Iris pigment epithelial cell (primary cell): Measurements from ENCODE around the gene LYPD6B.

ENCODE experiments used
- DNase-seq: peaks from one replicate; pipeline ENCODE4 v3.0.0-alpha.2; 2011; ENCODE audit warnings: low read depth

Gene LYPD6B

DNA sequence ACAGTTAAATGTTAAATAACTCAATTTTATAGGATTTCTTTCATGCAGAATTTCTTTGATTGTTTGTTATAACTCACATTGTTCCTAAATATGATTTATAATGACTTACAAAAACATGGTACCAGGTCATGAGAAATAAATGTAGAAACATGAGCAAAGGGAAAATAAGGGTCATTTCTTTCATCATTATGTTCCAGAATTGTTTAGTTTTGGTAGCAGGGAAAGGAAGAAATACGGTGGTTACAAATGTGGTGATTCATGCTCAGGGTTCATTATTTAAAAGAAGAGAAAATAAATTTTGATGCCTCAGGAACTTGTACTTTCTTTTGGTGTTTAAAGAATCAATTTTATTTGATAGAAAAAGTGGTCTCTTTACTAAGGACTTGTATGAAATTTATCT, 4.4 kb downstream of the LYPD6B start:
- peak; percentile 26 for DNase-seq

DNA sequence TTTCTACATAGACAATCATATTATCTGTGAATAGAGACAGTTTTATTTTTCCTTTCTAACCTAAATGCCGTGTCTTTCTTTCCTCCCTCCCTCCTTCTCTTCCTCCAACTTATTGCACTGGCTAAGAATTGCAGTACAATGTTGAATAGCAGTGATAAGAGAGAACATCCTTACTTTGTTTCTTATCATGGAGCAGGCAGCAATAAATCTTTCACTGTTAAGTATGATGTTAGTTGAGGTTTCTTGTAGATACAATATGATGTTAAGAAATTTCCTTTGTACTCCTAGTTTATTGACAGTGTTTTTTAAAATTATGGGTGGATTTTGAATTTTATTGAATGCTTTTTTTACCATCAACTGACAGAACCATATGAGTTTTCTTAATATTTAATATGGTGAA, 6.0 kb downstream of the LYPD6B start:
- no peak for DNase-seq

DNA sequence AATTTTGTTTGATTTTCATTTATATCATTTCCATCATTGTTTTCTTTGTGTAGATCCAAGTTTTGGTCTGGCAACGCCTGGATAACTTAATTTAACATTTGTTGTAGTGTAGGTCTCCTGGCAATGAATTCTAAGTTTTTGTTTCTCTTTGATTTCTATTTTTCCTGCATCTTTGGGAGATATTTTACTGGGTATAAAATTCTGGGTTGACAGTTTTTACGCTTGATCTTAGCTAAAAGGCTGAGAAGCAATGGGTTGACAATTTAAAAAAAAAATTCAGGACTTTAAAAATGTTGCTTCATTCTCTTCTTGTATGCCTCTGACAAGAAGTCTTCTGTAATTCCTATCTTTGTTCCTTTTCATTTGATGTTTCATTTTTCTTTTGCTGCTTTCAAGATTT, 8.6 kb downstream of the LYPD6B start:
- no peak for DNase-seq

DNA sequence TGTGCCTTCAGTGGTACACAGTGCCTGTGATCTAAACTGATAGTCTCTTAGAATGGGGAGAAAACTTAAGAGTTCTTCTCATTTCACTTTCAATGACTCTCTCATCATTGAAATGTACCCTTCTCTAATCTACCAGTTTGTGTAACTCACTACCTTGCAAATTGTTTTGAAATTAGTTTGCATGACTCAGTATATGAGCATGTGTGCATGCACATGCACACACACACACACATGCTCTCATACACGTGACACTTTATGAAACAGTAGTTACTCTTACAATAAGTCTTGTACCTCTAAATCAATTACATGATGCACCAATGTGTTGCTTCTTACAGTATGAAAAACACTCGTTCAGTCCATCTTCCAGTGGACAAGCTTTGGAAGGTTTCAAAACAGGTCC, 10.6 kb downstream of the LYPD6B start:
- DNase-seq = peak; percentile 17

DNA sequence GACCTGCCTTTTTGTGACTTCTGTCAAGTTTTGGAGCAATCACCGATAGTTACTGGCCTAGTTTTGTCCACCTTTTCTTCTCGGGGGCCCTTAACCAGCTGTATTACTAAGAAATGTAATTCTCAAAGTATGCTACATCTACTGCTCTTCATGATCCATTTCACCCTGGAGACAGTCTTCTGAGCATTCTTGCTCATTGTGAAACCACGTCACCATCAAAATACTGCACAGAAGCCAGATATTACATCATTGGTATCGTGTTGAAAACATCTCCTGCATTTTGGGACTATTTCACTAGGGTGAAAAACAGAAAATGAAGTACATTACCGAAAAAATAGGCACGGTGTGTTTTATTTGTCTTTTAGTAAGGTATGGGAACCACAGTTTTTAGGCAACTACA, 11.7 kb downstream of the LYPD6B start:
- DNase-seq = peak; percentile 68

DNA sequence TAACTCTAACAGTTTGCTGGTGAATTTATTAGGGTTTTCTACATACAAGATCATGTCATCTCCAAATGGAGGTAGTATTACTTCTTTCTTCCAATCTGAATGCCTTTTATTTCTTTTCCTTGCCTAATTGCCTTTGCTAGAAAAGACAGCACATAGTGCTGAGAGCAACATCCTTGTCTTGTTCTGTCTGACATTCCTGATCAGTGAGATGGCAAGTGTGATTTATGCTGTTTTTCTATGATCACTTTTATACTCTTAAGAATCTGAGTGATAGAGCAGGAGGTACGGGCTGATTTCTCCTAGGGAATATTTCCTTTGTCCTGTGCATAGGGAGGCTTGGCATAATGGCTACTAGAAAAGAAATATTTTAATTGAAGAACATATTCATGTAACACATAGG, 17.3 kb downstream of the LYPD6B start:
- DNase-seq = peak; percentile 24

DNA sequence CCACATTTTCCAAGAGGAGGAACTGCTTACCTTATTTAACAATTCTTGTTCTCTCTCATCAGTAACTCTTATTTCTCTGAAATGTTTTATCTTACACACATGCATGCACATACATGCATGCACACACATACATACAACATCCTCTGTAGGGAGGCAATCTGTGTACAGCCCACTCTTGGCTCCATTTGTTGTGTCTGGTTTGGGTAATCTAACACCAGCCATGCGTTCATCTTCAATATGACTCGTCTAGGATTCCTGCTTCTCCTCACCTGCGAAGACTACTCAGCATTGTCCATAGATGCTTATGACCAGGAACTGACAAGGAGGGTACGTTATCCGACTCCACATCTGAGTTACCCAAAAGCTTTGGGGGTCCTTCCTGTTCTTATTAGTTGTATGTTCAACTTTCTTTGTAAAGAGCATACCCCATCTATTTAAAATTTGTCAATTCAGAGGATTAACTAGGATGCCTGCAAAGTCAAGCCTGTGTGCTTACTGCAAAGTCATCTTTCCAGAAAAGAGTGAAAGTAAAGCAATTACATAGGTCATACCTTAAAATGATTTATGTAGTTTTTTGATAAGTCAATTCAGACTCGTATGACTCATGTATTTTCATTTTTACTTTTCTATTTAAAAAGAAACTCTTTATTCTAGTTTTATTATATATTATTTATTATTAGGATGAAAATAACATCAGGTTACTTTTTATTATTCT, 18.2 kb downstream of the LYPD6B start:
- DNase-seq = no peak

DNA sequence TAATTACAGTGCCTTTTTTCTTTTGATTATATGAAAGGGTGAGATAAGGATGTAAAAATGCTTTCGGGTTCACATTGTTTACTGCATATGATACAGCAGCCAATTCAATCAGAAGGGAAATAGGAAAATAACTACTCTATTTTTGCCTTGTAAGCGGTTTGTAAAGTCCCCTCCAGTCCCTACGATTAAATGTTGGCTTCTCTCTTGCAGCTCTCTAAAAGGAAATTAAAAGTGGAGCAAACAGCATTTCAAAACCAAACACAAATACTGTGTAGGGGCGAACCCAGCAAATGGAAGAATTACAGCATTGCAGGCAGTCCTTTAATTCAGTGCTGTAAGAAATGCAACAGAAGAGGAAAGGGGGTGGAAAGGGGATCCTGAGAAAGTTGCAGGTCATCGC, 18.9 kb downstream of the LYPD6B start:
- DNase-seq = no peak

DNA sequence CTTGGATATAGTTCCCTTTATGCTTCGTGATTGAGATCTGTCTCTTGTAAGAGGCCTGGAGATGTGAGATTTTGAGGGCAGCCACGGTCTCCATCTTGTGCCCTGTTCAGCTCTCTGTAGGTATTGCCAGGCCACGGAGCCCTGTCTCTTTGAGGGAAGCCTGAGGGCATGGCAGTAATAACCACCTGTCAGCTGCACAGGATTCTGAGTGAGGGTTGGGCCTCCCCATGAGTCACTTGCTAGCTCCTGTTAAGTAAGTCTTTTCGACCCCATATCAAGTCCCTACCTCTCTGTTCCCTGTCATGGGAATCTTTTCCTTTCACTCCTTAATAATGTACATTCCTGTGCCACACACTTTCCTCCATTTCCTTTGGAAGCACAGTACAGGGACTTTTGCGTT, 20.4 kb downstream of the LYPD6B start:
- no peak for DNase-seq

DNA sequence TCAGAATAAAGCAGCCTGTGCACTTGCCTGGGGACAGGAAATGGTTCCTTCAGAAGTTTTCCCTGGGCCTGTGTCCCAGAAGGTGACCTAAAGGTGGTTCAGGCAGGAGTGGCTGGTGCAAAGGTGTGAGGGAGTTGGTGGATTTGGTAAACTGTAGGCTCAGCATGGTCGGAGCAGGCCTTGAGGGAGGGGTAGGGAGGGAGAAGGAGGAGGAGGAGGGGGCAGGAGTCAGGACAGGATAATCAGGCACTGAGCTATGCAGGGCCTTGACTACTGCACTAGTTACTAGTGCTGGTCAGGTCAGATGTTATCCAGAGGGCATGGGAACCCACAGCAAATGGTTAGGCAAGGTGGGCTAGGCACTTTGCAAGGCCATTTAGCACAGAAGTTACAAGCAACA, 21.3 kb downstream of the LYPD6B start:
- no peak for DNase-seq

DNA sequence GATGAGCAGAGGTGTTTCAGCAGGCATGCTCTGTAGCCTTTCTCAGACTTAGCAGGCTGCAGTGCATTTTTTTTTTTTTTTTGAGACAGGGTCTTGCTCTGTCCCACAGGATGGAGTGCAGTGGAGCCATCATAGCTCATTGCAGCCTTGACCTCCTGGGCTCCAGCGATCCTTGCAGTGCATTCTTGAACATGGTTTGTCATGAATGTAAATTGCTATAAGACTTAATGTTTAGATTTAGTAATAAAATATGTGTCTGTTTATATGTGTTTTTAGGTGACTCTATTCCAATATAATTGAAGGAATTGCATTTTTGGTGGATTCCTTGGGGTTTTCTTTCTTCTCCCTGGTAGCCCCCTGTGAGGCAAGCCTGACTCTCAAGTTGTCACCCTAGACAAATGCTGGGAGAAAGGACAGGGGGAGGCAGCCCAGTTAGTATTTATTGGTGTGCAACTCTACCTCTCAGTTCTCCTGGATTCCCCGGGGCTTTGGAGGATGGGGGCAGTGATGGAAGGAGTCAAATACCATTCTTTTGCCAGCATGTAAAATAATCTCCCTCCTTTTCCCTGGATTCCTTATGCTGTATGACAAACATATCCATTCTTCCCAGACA, 22.7 kb downstream of the LYPD6B start:
- DNase-seq = no peak

DNA sequence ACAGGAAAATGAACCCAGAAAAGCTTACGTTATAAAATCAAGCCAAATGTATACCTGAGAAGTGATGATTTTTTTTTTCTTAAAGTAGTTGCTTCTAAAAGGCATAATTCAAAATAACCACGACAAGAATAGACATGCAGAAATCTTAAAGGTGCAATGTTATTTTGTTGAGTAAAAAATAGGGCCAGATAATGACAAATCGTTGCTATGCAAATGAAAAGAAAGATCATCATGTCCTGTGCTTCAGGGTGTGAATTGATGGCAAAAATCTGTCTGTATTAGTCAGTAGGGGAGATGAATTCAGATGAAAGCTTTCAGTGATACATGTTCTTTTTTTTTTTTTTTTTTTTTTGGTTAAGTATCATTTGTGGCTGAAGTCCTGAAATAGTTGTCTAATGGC, 24.0 kb downstream of the LYPD6B start:
- no peak for DNase-seq

DNA sequence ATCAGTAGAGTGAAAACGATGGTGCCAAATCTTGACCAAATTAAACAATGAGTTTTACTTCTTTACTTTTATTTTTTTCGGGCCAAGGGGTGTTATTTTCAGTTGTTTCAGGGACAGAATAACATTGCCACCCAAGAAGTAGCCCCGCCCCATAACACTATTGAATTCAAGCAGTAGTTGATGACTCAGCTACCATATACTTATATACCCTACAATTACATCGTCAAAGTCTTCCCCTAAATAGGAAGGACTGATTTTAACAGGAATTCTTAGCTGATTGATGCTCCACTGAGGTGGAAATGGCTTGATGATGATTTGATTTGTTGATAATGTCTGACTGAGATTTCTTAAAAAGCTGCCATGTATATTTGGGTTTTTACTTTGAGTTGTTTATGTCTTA, 24.7 kb downstream of the LYPD6B start:
- no peak for DNase-seq

DNA sequence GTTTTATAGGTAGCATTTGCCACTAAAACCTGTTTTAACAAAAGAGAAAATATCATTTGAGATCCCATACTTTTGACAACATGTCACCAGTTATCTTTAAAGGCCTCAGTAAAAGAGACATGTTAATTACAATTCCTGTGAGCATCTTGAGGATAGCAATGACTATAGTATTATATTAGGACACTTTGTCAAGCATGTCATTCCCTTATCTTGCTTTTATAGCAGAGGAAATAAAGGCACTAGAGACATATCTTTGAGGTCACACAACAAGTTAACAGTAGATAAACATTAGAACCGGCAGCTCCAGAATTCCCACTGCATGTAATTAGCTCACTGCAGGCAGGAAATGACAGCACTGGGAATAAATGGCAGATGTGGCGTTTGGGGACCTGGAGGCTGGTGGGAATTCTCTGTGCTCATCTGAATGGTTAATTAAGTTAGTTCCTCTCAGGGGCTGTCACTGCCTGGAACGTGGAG, 25.9 kb downstream of the LYPD6B start:
- DNase-seq = no peak

DNA sequence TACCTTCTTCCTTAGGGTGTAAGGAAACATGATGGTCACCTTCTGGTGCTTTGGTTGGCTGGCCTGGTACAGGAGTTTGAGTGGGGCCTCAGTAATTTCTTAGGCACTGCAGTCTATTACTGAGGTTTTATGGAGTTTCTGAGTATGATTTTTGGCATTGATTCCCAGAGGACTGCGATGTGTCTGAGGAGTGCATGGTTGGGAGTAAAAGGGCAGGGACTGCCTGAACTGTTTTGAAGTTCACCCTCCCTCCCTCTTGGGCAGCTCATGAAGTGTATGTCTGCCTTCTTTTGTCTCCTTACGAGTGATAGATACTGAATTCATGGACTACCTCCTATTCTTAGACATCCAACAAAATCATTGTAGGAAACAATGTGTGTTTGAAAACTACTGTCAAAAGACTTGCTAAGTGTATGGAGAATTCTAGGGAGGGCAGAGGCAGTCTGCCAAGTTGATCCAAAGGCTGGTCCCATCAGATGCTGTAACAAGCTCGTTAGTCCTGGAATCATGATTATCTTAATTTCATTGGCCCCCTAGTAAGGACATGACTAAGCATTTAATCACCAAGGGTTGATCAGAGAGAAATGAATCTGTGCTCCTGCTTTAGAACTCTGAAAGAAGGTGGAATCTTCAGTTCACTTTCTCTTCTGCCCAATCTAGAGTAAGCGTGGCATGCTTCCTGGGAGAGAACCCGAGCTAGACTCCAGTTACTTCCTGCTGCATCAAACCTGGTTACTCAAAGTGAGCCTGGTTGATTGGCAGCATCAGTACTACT, 26.5 kb downstream of the LYPD6B start:
- no peak for DNase-seq

DNA sequence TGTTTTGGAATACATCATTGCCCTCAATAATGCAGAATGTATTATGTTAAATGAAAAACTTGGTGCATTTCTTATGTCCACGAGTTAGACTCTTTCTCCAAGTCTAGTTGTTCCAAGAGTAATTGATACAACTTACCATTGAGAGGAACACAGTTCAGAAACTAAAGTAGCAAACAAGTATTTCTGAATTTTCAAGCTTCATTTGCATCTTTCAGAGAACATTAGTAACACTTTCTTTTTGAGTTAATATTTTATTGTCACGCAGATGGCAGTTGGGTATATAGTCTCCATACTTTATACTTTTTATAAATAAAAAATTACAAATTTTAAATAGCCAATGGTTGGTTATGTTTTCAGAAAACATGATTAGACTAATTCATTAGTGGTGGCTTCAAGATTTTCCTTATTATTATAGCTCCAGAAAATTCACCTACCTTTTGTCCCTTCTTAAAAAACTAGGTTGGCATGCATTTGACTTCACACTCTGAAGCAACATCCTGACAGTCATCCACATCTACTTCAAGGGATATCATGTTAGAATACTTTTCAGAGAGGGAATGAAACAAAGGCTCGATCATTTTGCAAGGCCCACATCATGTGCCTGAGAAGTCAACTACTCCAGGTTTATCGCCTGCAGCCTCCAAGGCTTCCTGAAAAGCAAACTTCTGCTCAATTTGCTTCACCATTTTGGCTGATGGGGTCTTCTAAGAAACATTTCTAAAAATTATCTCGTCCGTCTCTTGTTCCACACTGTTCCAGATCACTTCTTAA, 29.9 kb downstream of the LYPD6B start:
- no peak for DNase-seq

DNA sequence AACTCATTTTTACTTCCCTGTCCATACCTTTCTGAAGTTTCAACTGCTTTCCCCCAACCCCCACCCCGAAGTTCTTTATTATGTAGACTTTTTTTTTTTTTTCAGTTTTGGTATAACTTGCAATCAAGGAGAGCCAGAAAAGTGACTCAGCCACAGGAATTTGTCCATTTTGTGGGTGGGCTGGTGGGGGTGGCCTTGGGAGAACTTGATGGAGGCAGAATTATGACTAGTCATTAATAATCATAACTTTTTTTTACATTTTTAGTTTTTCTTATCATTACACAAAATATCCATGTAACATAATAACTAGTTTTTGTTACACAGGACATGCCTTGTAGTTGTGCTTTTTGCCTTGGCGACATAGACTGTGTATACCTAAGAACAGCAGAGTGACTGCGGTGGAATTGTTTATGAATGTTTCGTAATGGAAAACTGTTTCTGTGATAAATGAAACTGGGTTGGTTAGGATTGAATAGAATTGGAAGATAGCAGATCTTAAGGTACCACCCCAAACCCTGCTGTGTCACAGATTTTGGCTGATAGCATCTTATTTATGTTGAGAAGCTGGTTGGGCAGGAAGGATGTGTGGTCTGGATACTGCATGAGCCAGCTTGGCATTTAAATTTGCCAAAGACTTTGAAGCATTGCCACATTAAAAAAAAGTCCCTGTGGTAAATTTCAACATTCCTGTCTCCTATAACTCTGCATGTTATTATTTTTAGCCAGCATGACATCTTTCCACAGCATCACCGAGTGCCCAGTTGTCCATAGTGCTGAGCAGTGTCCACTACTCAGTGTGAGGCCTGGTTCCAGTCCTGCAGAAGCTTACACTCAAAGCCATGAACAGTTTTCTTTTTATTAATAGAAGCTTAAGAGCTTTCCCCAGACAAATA, 30.7 kb downstream of the LYPD6B start:
- DNase-seq = peak; percentile 85

DNA sequence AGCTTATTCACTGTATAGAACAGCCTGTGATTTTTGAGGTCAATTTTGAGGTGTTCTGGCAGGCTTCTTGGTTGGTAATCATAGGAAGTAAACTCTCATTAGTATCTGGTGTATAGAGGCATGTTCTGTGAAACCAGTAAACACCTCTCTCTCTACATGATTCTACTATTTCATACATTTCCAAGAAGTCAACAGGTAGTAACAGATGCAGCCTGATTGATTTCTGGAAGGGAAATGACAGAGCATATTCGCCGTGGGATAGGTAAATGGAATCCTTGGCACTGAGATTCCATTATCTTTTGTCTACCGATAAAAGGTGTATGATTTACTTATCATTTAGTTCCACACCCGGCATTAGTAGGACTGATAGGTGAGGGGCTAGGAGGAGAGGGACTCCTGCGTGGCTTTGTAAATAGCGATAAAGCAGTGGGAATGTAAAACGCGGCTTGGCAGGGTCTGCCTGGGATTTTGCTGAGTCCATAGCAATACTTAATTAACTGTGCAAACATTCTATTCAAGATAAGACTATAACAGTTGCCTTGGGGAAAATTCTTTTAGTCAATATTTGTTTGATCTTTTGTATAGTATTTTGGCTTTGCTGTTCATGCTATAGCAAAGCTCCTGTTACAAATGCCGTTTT, 32.3 kb downstream of the LYPD6B start:
- DNase-seq = no peak

DNA sequence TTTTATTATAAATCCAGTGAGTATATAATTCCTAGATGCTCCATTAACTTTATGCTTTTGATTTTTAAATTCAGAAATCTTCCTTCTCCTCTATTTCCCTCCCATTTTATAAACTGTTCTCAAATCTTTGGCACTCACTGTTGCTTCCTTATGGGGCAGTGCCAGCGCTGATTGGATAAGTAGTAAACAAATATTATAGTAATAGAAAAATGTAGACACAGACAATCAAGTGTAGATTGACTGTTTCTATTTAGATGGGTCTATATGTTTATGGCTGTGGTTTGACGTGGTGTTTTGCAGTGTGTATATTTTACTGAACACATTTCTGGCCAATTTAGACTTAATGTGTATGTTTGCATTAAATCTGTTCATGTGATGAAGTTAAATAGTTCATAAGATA, 36.6 kb downstream of the LYPD6B start:
- DNase-seq = no peak

DNA sequence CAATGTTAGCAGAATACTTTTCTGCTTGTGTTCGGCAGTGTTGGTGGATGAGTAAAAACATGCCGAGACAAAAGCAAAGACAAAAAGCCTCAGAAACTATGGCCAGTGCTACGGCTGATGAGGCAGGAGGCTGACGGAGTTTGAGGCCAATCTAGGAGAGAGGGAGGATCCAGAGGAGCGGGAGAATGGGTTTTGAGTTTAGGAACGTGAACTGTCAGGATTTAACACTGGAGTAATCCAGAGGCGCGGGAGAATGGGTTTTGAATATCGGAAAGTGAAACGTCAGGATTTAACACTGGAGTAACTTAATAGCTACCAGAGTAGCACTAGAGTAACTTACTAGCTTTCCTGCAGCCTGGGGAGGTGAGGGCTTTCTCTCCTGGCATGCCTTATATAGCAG, 37.4 kb downstream of the LYPD6B start:
- DNase-seq = peak; percentile 29

DNA sequence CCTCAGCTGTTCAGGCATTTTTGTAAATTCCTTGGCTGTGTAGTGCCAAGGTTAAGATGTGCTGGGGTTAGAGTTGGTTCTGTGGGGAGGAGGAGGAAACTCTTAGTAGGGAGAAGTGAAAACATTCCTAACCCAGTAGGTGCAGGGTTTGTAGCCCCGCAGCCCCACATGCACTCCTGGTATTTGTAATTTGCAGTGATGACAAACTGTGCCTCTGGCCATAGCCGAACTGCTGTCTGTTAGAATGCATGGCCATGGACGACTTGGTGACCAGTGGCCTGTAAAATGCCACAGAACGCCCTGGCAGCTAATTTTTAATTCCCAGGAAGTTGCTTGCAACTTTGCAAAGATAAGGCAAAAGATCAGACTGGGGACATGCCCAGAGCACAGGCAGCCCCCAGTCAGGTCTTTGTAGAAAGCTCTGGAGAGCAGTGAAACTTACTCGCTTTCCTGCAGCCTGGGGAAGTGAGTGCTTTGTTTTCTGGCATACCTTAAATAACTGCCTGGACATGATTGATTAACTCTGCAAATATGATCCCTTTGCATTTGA, 38.4 kb downstream of the LYPD6B start:
- DNase-seq = no peak
